GM18868 (cell line): Measurements from ENCODE around the gene CCDC136.

ENCODE experiments used
- ATAC-seq: cut with Tn5 transposase; IDR thresholded peaks from one replicate; pipeline ENCODE4 v1.9.1; 2021; ENCODE audit warnings: mild to moderate bottlenecking, moderate library complexity; ENCODE audit not compliant: unreplicated experiment

CCDC136 gene

DNA sequence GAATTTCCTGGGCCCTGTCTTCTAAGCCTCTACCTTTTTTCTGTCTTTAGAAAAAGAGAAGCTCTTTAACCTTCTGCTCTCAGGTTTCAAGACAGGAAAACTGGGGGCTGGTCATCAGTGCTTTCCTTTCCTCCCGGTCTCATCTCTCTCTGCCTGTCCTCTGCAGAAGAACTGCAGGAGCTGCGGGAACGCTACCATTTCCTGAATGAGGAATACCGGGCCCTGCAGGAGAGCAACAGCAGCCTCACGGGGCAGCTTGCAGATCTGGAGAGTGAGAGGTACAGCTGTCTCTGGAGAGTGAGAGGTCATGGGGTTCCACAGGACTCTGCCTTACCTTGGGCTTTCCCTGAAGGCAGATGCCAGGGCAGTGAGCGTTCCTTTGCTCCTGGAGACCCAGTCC, 12.7 kb downstream of the CCDC136 start:
- no peak for ATAC-seq

GRCh38 chr7:128805225-128805624, 13.5 kb downstream of the CCDC136 start:
- ATAC-seq = no peak

DNA sequence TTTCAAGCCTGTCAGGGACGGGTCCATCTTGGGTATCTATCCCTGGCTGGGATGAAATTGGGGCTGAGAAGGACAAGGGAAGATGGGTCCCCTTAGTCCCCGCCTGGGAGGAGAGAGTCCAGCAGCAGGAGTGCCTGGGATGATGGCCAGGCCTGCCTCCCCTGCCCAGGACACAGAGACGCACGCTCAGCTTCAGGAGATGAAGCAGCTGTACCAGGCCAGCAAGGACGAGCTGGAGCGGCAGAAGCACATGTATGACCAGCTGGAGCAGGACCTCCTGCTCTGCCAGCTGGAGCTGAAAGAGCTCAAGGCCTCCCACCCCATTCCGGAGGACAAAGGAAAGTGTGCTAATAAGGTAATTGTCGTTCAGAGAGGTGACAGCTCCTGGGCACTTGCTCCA, 15.4 kb downstream of the CCDC136 start:
- no peak for ATAC-seq

- ATAC-seq = no peak
These were observed 17.6 kb downstream of the CCDC136 start for GRCh38 chr7:128809363-128809762.

- no peak for ATAC-seq
These were observed 18.7 kb downstream of the CCDC136 start for GRCh38 chr7:128810473-128810872.

DNA sequence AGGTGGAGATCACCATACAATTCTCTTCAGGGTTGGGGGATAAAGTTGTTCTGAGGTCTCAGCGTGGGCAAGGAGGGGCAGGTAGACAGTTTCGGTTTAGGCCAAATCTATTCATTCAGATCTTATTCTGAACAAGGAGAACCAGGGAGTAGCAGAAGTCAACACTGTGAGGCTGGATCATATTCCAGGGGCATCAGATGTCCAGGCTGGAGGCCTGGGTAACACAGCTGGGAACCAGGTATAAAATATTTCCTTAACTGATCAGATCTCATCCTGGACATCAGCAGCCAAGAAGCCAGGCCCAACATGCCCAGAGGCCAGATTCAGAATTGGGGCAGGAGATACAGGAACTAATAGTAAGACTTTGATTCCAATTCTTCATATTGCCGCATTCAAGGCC, 19.2 kb downstream of the CCDC136 start:
- ATAC-seq = no peak

DNA sequence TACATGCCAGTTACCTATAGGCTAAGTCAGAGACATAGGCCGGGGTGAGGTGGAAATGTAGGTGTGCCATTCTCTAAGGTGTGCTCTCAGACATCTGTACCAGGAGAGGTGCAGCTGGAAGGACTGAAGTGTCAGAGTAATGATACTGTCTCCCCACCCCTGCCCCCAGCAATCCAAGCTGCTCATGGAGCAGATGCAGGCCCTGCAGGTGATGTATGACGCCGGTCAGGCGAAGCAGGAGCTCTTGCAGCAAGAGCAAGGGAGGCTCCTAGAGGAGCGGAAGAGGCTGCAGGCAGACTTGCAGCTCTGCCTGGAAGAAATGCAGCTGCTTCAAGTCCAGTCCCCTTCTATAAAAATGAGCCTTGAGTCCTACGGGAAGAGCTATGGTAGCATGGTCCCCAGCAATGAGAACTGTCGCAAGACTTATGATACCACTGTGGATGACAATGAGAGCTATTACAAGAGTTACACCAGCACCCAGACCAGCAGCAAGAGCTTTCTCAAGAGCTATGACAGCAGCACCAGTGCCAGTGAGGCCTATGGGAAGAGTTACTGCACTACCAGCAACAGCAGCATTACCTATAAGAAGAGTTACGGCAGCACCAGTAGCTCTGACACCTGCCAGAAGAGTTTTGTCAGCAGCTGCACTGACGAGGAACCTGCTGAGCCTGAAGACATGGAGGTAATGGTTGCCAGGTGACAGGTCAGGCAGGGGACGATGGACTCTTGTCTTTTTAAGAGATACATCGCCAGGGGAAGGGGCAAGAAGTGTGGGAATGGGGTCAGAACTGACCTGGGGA, 20.1 kb downstream of the CCDC136 start:
- no peak for ATAC-seq

GRCh38 chr7:128812514-128813168, 20.9 kb downstream of the CCDC136 start:
- ATAC-seq = no peak

DNA sequence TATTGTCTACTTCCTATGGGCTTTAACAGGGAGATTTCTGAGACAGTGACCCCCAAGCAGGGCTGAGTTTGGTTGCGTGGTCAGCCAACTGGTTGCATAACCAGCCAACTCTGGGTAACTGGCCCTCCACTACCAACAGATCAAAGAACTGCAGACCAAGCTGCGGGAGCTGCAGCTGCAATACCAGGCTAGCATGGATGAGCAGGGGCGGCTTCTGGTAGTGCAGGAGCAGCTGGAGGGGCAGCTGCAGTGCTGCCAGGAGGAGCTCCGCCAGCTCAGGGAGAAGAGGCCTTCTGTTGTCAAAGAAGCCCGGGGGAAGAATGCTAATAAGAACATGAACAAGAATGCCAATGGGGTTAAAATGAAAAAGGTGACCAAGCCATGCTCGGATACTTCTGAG, 22.7 kb downstream of the CCDC136 start:
- ATAC-seq = no peak

DNA sequence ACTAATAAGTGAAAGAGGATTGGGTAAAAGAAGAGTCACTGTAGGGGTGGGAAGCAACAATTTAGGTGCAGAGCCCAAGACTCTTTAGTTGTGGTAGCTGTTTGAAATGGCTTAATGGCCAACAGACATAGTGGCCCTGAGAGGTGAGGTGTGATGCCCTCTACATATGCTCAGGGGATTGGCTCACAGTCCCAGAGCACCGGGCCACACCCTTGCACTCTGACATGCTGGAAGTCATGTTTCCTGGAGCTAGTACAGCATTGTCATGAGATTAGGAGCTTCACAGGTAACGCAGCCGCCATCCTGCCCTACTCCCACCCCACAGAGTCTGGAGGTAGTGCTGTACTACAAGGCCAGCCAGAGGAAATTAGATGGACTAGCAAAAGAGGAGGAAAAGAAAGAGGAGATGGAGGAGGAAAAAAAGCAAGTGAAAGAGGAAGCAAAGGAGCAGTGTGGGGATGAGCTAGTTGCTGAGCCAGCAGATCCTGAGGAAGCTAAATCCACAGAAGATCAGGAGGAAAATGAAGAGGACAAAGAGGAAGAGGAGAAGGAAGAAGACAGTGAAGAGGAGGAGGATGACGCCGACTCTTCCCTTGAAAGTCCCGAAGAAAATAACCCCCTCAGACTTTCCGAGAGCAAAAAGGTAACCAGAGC, 23.6 kb downstream of the CCDC136 start:
- ATAC-seq = no peak

DNA sequence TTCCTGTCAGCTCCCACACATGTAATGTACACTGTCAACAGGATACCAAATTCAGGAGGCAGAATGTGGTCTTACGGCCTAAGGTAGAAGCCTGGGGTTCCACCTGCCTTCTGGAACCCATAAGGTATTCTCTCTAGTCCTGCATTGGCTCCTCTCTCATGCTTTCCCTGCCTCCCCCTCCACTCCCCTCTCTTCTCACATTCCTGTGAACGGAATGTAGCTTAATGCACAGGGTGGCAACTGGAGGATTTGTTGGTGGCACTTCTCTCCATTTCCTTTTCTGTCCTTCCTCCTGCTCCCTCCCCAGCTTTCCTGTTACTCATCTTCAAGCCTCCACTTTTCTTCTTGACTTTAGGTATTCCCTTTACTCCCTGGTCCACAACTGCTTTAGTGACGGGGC, 26.9 kb downstream of the CCDC136 start:
- no peak for ATAC-seq

GRCh38 chr7:128821724-128822123, 30.0 kb downstream of the CCDC136 start:
- ATAC-seq = no peak

GRCh38 chr7:128826512-128826911, 34.7 kb downstream of the CCDC136 start:
- ATAC-seq = no peak

GRCh38 chr7:128826916-128827247, 35.1 kb downstream of the CCDC136 start:
- no peak for ATAC-seq

DNA sequence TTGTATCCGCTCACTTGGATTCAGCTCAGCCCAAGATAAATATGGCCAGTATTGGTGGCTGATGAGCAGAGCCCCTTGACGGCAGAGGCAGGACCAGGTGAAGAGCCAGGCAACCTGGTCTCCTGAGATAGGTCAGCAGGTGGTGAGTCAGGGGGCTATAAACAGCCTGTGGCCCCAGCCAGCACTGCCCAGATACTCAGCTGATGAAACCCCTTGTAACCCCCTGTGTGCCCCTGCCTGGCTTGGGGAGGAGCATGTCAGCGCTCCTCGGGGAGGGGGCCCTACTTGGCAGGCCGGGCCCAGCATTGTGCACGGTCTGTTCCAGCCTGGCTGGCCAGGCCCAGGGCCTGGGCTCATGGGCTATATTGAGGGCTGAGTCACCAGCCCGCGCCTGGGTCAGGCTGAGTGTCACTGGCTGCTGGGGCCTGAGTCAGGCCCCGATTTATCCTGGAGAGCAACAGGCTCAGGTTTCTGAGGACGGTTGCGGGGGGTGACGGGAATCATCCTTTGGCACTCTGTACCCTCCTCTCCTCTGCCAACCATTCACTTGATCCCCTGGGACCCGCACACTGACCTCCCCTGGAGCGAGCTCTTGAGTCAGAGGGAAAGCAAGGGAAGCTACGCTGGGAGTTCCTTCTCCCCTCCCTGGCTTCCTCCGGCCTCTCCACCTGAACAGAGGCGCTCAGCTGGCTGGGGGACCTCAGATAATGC, 35.6 kb downstream of the CCDC136 start:
- ATAC-seq = no peak

- ATAC-seq = no peak
These were observed 36.4 kb downstream of the CCDC136 start for GRCh38 chr7:128827971-128828711.

DNA sequence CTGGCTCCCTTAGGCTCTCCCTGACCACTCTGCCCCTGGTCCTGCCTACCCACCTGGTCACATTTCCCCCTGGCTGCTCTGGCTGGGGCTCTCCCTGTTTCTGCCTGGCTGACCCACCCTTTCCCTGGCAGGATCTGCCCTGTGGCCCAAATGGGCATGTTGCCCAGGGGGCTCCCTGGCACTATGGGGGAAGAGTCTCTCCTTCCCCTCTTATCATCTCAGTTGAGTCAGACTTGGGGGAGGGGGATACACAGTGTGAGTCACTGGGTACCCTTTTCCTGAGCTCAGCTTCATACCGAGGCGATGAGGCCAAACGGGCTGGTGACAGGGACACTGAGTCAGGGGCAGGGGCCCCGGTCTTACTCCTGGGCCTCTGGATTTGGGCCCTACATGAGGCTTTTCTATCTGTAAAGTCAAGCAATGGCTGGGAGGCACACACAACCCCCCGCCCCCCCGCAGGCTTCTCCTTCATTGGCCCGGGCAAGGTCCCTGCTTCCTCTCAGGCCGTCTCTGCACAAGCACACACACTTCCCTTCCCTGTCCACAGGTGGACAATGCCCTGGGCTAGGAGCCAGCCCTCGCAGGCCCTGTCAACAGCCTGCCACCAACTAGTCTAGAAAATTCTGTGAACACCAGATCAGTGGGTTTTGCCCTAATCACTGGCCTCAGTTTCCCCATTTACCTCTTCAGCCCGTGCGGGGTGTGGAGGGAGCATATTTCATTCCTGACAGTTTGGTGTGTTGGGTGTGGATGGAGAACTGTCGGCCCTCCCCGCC, 37.8 kb downstream of the CCDC136 start:
- ATAC-seq = no peak

- ATAC-seq = no peak
These were observed 38.7 kb downstream of the CCDC136 start, which contains the start of gene FLNC for GRCh38 chr7:128830231-128831177. Gene FLNC (plus strand): TSS chr7:128830406. CDS start chr7:128830638, 232 bp downstream.
